Activated T-cell treated with anti-CD3 and anti-CD28 coated beads for 1 hour (primary cell): ENCODE measurements around the gene STRAP.
"Not testable (repeated sequence)": the region's sequence is repeated elsewhere in the genome, so short reads cannot be mapped to it uniquely, and the experiment has no call there.

Experiments
- DNase-seq: peaks from one replicate; pipeline ENCODE4 v3.0.0-alpha.2; 2020; ENCODE audit warnings: low read depth

The STRAP gene

DNA sequence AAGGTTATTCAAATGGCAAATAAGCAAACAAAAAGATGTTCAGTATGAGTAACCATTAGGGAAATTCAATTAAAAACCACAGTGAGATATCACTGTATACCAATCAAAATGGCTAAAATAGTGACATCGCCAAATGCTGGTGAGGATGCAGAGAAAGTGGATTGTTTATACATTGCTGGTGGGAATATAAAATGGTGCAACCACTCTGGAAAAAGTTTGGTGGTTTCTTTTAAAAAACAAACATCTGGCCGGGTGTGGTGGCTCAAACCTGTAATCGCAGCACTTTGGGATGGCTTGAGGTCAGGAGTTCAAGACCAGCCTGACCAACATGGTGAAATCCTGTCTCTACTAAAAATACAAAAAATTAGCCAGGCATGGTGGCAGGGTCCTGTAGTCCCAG, 14.0 kb upstream of the STRAP start:
- no peak for DNase-seq

DNA sequence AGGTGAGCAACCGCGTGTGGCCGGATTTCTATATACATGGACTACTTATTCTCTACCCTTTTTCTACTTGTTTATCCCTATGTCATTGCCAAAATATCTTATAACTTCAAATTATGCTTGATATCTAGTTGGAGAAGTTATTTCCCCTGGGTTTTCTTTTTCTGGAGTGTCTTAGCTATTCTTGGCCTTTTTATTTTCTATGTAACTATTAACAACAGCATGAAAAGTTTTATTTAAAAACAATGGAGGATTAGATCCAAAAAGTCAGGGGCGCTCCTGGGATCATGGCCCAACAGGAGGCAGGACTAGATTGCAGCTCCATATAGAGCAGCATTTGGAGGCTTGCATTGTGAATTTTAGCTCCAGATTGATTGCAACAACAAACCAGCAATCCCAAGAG, 8.6 kb upstream of the STRAP start:
- no peak for DNase-seq

DNA sequence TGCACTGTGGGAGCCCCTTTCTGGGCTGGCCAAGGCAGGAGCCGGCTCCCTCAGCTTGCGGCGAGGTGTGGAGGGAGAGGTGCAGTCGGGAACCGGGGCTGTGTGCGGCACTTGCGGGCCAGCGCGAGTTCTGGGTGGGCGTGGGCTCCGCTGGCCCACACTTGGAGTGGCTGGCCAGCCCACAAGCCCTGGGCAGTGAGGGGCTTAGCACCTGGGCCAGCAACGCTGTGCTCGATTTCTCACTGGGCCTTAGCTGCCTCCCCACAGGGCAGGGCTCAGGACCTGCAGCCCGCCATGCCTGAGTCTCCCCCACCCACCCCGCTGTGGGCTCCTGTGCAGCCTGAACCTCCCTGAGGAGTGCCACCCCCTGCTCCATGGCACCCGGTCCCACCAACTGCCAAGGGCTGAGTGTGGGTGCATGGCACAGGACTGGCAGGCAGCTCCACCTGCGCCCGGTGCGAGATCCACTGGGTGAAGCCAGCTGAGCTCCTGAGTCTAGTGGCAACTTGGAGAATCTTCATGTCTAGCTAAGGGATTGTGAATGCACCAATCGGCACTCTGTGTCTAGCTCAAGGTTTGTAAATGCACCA, 7.5 kb upstream of the STRAP start:
- not testable (repeated sequence) for DNase-seq

DNA sequence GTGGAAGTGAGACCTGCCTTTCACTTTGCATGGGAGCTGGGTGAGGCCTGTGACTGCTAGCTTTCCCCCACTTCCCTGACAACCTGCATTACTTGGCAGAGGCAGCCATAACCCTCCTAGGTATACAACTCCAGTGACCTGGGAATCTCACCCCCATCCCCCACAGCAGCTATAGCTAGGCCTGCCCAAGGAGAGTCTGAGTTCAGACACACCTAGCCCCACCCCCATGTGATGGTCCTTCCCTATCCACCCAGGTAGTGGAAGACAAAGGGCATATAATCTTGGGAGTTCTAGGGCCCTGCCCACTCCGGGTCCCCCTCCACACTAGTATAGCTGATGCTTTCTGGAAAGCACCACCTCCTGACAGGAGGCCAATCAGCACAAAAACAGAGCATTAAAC, 6.3 kb upstream of the STRAP start:
- DNase-seq = no peak

DNA sequence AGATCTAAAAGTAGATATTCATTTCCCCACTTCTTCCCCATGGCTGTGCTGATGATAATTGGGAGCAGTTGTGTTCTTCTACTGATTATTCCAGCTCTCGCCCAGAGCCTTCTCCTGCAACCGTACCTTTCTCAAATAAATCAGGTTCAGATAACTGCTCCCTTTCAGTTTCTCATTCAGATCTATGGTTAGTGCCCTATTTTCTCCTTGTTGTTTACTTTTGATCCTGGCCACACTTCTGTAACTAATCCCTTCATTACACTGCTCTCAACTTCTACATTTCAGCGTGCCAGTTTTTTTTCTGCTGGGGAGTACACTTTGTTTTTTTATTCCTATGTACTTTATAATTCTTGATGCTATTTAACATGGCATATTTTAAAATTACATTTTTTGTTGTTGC, 2.8 kb upstream of the STRAP start:
- no peak for DNase-seq

DNA sequence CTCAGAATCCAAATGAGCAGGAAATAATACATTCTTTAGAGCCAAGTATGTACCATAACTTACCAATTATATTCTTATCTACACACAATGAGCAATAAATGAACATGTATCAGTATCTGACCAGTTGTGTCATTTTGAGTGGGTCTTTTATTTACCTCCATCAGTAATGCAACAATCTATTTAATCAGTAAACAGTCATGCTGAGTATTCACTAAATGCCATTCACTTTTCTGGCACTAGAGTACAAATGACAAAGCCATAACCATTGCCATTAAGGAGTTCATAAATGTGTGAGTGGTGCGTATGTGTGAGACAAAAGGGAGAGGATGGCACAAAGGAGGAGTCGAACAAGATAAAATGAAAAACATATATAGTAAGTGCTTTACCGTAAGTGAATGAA, 1.5 kb upstream of the STRAP start:
- no peak for DNase-seq

DNA sequence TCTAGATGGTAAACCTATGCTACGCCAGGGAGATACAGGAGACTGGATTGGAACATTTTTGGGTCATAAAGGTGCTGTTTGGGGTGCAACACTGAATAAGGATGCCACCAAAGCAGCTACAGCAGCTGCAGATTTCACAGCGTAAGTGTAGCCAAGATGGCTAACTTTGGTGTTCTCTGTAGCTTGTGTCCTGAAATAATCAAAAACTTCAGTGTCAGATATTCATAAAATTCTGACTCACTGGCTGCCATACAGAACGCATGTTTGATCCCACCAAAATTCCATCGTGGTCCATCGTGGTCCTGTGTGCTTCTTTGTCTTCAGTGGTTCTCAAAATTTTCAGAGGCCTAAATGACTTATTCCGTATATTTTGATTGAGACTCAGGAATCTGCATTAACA, 1.3 kb downstream of the STRAP start:
- DNase-seq = no peak

DNA sequence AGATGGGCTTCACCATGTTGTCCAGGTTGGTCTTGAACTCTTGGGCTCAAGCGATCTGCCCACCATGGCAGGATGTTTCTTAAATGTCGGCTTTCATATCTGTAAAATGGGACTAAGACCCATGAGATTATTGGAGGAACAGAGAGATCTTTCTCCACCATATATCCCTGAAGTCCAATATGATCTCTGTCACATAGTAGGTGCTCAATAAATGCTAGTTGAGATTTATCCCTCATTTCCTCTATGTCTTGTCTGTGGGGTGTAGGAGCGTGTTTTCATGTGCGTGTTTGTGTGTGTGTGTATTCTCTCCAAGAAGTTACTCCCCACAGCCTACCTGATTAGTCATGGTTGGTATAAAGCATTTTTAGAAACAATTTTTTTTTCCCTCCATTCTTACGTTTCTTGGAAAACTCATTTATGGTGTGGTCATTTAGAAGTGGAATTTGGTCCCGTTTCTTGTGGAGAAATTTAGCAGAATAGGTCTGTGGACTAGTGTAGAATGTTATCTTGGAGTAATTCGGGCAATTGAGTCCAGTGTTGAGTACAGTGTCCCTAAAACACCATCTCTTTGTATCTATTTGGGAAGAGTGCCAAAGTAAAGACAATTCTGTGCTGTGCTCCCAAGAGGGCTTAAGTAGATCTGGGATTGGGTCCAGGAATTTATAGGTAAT, 4.3 kb downstream of the STRAP start:
- no peak for DNase-seq

DNA sequence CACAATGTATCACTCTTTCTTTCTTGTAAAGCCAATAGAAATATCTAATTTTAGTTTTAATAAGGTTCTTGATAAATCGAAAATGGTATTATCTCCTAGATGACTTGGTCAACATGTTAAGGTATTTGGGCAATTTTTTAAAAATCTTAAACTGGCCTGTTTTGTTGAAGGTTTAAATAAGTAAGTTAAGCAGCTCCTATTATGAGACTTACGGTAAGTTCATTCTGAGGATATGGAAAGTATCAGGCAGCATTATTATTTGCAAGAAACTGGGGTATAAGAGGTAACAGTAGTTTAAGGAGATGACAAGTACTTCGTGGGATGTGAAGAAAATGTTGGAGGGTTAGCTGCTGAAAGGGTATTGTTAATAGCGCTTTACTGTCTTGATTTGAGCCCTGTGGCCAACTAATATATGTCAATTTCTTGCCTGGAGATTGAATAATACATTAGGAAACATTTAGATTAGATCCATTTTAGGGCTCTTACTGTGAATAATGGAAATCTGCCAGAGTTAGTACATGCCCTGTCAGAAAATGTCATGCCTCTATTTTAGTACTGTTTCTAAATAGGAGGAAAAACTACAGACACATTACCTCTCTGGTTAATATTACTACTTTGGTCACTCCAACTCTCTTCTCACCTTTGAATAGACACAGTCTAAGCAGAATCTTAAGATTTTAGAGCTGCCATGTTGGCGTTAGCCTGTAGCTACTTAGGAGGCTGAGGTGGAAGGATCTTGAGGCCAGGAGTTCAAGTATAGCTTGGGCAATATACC, 5.0 kb downstream of the STRAP start:
- no peak for DNase-seq

DNA sequence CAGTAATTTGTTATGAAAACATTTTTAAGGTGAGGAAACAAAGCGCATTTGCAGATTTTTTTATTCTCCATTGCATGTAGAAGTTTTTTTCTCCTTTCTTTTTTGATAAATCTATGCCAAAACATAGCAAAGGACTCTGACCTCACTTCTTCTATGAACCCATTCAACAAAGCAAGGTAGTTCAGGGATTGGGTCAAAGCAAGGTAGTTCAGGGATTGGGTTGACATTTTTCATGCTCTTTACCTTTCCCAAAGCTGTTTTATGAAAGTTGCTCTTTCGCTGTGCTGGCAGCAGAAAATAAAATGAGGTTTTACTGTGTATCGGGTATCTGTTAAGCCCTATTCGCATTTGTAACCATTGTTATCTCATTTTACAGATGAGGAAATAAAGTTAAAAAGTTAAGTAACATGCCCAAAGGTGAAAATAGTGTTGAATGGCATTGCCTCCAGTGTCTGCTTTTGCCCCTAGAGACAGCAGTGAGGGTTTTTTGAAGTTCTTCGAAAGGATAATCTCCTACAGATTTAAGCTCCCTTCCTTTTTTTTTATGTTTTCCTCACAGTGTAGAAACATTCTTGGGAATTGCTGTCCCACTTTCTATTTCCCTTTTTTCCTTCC, 10.6 kb downstream of the STRAP start:
- DNase-seq = no peak

DNA sequence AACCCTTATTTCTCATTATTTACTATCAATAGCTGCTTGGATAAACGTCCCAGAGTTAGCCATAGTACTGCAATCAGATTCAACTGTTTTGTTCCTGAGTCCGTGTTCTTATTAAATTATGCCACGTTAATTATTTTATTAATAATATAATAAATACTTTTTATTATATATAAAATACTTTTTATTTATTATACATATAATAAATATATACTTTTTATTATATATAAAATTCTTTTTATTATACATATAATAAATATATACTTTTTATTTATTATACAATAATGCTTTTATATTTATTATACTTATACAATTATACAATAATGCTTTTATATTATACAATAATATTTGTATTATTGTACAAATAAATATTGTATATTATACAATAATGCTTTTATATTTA, 11.1 kb downstream of the STRAP start:
- DNase-seq = no peak

DNA sequence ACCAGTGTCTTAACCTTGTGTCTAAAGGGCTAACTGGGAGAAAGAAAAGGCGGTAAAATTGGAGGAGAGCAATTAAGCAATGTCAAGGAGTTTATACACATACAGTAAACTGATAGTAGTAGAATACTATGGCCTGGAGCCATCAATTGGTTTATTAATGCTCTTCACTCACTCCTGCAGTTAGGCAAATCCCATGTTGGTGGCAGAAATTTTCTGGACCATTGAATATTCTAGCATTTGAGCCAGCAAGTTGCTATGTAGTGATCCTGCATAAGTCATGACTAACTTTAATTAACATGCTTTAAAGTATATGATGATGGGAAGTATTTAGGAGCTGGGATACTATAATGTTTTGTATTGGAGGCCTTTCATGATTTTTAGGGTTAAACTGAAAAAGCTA, 14.7 kb downstream of the STRAP start:
- no peak for DNase-seq

DNA sequence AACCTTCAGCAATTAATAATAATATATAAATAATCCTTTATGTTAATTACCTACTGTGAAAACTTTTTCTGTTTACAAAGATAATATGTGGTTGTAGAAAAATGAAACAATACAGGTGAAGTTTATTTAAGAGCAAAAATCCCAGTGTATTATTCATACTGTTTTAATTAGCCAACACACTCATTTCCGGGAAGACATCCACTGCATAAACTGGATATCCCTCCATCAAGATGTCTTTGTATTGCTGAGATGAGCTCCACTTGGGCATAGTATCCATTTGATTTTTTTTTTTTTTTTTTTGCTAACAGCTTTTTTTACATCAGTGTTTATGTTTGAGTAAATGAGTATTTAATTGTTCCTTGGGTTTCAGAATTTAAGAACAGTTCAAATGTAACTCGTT, 15.2 kb downstream of the STRAP start:
- no peak for DNase-seq

DNA sequence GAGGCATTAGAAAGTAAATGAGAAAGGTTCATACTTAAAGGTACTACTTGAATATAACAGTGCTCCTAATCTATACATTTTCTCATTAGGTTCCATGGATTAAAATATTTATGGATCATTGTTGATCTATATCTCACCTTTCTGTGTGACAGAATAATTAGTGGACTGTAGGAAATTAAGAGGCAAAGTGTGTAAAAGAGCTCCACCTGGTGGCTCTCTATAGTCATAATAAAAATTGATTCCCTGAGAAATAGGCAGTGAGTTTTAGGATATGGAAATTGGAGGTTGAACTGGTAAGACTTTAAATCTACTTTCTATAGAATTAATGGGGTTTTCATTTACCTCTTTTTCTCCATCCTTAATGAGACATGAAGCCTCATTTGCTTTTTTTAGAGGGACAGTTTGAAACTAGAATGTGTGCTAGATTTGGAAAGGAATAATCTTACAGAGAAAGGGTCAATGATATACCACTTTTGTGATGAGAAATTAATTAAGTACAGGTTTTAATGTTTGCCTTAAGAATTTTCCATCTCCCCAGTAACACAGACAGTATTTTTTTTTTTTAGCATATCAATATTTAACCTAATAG, 17.2 kb downstream of the STRAP start:
- no peak for DNase-seq

DNA sequence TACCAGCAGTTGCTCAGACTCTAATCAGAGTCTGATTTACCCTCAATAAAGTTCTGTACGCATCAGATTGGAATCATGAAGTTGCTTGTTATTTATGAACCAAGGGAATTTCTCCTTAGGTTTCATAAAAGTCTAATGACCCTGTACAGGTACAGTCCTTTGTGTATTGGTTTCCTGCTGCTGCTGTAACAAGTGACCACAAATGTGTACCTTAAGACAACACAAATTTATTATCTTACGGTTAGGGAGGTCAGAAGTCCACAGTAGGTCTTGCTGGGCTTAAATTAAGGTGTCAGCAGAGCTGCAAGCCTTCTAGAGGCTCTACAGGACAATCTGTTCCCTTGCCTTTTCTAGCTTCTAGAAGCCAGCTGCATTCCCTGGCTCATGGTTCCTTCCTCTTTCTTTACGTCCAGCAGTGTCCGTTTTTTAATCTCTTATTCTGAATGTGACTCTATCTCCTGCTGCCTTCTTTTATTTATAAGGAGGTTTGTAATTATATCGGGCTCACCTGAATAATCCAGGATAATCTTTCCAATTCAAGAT, 22.3 kb downstream of the STRAP start:
- DNase-seq = no peak

DNA sequence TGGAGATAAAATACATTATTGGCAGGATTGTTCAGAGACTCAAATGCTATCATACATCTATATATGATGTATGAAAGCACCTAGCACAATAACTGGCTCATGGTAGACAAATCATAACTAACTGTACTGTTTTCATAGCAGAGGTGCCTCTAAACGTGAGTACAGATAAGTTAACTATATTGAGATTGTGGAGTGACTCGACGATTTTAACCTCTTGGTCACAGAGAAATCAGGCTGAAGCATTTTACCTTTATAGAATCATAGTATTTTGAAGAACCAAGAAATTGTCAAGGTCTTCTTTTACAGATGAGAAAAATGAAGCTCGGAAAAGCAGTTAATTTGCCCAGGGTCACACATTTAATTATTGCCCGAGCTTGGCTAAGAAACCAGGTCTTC, 28.3 kb downstream of the STRAP start:
- no peak for DNase-seq

DNA sequence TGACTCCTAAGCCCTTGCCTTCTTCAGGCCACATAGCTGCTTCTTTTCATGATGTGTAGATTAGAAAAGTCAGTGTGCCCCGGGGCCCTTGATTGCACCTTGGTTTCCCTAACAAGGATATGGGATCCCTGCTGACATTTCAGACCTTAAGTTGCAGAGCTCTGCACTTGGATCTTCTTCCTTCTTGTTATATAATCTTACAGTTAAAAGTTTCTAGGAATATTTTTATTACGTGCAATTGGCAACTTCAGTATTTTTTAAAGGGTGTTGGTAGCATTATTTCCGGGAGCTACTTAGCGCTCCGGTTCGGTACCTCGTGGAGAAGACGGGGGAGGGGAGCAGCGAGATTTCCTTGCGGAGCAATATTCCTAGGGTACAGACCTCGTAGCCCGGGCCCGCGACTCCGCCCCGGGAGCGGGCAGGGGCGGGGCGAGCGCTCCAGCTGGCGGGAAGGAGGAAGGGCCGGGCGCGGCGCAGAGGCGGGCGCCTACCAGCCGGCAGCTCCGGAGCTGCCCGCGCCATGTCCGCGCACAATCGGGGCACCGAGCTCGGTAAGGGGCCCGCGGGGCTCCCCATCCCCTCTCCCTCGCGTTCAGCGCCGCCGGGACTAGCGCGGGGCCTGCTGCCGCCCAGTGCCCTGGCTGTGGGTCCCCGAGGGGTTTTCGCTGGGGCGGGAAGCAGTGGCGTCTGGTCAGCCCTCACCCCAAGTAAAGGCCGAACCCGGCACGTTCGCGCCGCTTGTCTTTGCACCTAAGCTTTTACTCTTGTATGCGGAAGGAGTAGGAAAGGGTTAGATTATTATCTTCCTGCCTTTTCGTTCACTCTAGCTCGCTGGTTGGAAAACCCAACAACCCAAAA, 28.9 kb downstream of the STRAP start, which contains the start of gene DERA:
Gene DERA (plus strand): TSS at position 469 of the 858 bp plus-strand sequence. CDS start 52 bp downstream, at position 521.
- DNase-seq = peak; percentile 44

DNA sequence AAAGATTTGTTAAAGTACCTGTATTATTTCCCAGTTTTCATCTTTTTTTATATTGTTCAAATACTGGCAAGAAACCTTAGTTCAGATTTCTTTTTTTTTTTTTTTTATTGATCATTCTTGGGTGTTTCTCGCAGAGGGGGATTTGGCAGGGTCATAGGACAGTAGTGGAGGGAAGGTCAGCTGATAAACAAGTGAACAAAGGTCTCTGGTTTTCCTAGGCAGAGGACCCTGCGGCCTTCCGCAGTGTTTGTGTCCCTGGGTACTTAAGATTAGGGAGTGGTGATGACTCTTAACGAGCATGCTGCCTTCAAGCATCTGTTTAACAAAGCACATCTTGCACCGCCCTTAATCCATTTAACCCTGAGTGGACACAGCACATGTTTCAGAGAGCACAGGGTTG, 29.7 kb downstream of the STRAP start:
- not testable (repeated sequence) for DNase-seq

DNA sequence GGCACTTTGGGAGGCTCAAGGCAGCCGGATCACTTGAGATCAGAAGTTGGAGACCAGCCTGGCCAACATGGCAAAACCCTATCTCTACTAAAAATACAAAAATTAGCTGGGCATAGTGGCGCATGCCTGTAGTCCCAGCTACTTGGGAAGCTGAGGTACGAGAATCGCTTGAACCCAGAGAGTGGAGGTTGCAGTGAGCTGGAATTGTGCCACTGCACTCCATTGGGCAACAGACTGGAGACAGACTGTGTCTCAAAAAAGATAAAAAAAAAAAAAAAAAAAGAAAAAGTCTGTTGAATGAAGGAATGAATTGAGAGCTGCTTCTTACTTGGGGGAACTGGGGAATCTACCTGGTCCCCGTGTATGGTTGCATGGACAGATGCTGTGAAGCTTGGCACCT, 31.9 kb downstream of the STRAP start:
- not testable (repeated sequence) for DNase-seq

DNA sequence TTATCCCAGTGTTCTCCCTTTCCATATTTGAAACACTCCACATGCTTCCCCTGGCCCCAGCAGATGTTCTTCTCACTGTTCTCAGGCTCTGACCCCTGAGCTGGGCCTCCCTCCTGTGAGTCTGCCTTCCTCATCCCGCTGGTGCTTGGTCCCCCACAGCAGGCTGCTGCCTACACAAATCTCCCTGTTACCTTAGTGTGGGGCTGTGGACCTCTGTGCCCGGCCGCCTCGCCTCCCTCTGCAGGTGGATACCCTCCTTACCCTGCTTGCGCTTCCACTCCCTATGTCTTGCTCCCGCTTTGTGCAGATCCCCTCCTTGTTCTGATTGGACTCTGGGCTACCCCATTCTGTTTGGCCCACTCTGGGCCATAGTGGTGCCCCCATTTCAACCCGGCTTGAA, 35.9 kb downstream of the STRAP start:
- no peak for DNase-seq

DNA sequence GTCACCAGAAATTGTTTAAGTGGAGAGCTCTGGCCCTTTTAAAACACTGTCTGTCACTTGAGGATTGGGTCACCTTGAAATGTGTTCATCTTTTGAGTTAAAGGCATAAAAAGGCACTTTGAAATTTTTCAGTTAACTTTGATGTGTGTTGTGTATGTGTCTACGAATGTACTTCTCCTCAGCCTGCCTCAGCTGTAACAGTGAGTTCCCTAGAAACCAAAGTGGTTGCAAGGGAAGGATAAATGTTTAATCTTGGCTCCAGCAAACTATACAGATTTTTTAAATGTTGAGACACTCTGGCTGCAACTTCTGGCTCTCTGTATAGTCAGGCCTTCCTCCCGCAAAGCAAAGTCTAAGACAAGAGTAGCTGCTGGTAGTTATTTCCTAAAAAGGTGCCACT, 37.2 kb downstream of the STRAP start:
- no peak for DNase-seq
